ENCODE data around the gene MEIOC.
"Not testable (repeated sequence)": the region's sequence is repeated elsewhere in the genome, so short reads cannot be mapped to it uniquely, and the experiment has no call there.

Gene MEIOC

GRCh38 chr17:44655983-44656710 lies at the start of gene MEIOC:
TSS of gene MEIOC (plus strand) at chr17:44656468. CDS start at chr17:44656614, 146 bp downstream.
- TF ChIP-seq ZNF274 (IDR thresholded peaks at IDR 0.05; ENCODE audit: low read depth, low read length): no peak
- peak within 1 kb of the TSS; percentile 29; the same call in 1 of the 2 replicates for H3K4me3 ChIP-seq (ENCODE audit: low read length)

- no peak for TF ChIP-seq ZNF274 (IDR thresholded peaks at IDR 0.05; ENCODE audit: low read depth, low read length)
- no peak overlapping the region for H3K4me3 ChIP-seq (ENCODE audit: low read length)
Observed at GRCh38 chr17:44606658-44607057, 49.6 kb upstream of the MEIOC start.

- no peak overlapping the region for H3K4me3 ChIP-seq (ENCODE audit: low read length)
- no peak for TF ChIP-seq ZNF274 (IDR thresholded peaks at IDR 0.05; ENCODE audit: low read depth, low read length)
Observed at GRCh38 chr17:44607836-44608690, 48.2 kb upstream of the MEIOC start.

- H3K4me3 ChIP-seq (ENCODE audit: low read length): no peak overlapping the region
- no peak for TF ChIP-seq ZNF274 (IDR thresholded peaks at IDR 0.05; ENCODE audit: low read depth, low read length)
Observed at GRCh38 chr17:44608727-44609435, 47.4 kb upstream of the MEIOC start.

- H3K4me3 ChIP-seq (ENCODE audit: low read length): no peak overlapping the region
- no peak for TF ChIP-seq ZNF274 (IDR thresholded peaks at IDR 0.05; ENCODE audit: low read depth, low read length)
Observed at GRCh38 chr17:44610331-44610730, 45.9 kb upstream of the MEIOC start.

GRCh38 chr17:44610871-44611270 lies 45.4 kb upstream of the MEIOC start:
- H3K4me3 ChIP-seq (ENCODE audit: low read length): no peak overlapping the region
- TF ChIP-seq ZNF274 (IDR thresholded peaks at IDR 0.05; ENCODE audit: low read depth, low read length): no peak

- no peak overlapping the region for H3K4me3 ChIP-seq (ENCODE audit: low read length)
- no peak for TF ChIP-seq ZNF274 (IDR thresholded peaks at IDR 0.05; ENCODE audit: low read depth, low read length)
Observed at GRCh38 chr17:44614862-44615261, 41.4 kb upstream of the MEIOC start.

GRCh38 chr17:44618652-44619051 lies 37.6 kb upstream of the MEIOC start:
- H3K4me3 ChIP-seq (ENCODE audit: low read length): not testable (repeated sequence)

- TF ChIP-seq ZNF274 (IDR thresholded peaks at IDR 0.05; ENCODE audit: low read depth, low read length): no peak
- no peak overlapping the region for H3K4me3 ChIP-seq (ENCODE audit: low read length)
Observed at GRCh38 chr17:44623070-44623725, 33.1 kb upstream of the MEIOC start.

GRCh38 chr17:44627513-44628242 lies 28.6 kb upstream of the MEIOC start:
- no peak for TF ChIP-seq ZNF274 (IDR thresholded peaks at IDR 0.05; ENCODE audit: low read depth, low read length)
- H3K4me3 ChIP-seq (ENCODE audit: low read length): no peak overlapping the region; the same call in 1 of the 2 replicates

GRCh38 chr17:44628243-44629188 lies 27.8 kb upstream of the MEIOC start:
- no peak overlapping the region; the same call in 1 of the 2 replicates for H3K4me3 ChIP-seq (ENCODE audit: low read length)
- TF ChIP-seq ZNF274 (IDR thresholded peaks at IDR 0.05; ENCODE audit: low read depth, low read length): no peak

- H3K4me3 ChIP-seq (ENCODE audit: low read length): no peak overlapping the region
- TF ChIP-seq ZNF274 (IDR thresholded peaks at IDR 0.05; ENCODE audit: low read depth, low read length): no peak
Observed at GRCh38 chr17:44629314-44629713, 27.0 kb upstream of the MEIOC start.
